Stimulated activated CD4-positive, alpha-beta T cell treated with anti-CD3 and anti-CD28 coated beads, Interleukin-2, amount 100 ng/mL, for 48 hours (primary cell): ENCODE measurements around the gene NCOR1.
"Not testable (repeated sequence)": the region's sequence is repeated elsewhere in the genome, so short reads cannot be mapped to it uniquely, and the experiment has no call there.

Source experiments
- DNase-seq, 2 donors: peaks; one replicate each; pipeline ENCODE4 v3.0.0-alpha.2; 2020

The NCOR1 gene

GRCh38 chr17:16145319-16145890 is 69.9 kb downstream of the NCOR1 start:
- not testable (repeated sequence) for DNase-seq

GRCh38 chr17:16141685-16142084 is 73.6 kb downstream of the NCOR1 start:
- DNase-seq = no peak

GRCh38 chr17:16140854-16141253 is 74.5 kb downstream of the NCOR1 start:
- DNase-seq = no peak

GRCh38 chr17:16135461-16135860 is 79.9 kb downstream of the NCOR1 start:
- DNase-seq = no peak

- no peak for DNase-seq
Measured at GRCh38 chr17:16131593-16131992, 83.7 kb downstream of the NCOR1 start.

GRCh38 chr17:16129441-16130205 is 85.7 kb downstream of the NCOR1 start:
- no peak for DNase-seq

GRCh38 chr17:16123531-16123930 is 91.8 kb downstream of the NCOR1 start:
- no peak for DNase-seq

- DNase-seq = no peak
Measured at GRCh38 chr17:16122697-16123434, 92.5 kb downstream of the NCOR1 start.

GRCh38 chr17:16121915-16122314 is 93.4 kb downstream of the NCOR1 start:
- no peak for DNase-seq

GRCh38 chr17:16120937-16121336 is 94.4 kb downstream of the NCOR1 start:
- DNase-seq = no peak

GRCh38 chr17:16117149-16117548 is 98.2 kb downstream of the NCOR1 start:
- DNase-seq = no peak

- not testable (repeated sequence) for DNase-seq
Measured at GRCh38 chr17:16115077-16115698, 100.1 kb downstream of the NCOR1 start.

- no peak for DNase-seq
Measured at GRCh38 chr17:16108871-16109270, 106.5 kb downstream of the NCOR1 start.

- DNase-seq = no peak
Measured at GRCh38 chr17:16108386-16108785, 106.9 kb downstream of the NCOR1 start.

GRCh38 chr17:16107165-16107770 is 108.1 kb downstream of the NCOR1 start:
- DNase-seq = no peak

- DNase-seq = no peak
Measured at GRCh38 chr17:16106161-16106891, 109.0 kb downstream of the NCOR1 start.

- no peak for DNase-seq
Measured at GRCh38 chr17:16104189-16104588, 111.1 kb downstream of the NCOR1 start.

- no peak for DNase-seq
Measured at GRCh38 chr17:16101440-16101839, 113.9 kb downstream of the NCOR1 start.

GRCh38 chr17:16100737-16101400 is 114.5 kb downstream of the NCOR1 start:
- DNase-seq = no peak

GRCh38 chr17:16091773-16092172 is 123.6 kb downstream of the NCOR1 start:
- no peak for DNase-seq

GRCh38 chr17:16086957-16087356 is 128.4 kb downstream of the NCOR1 start:
- no peak for DNase-seq
